HG03432 (cell line): ENCODE data around the gene CHKB.

Source experiments
- ATAC-seq: cut with Tn5 transposase; IDR thresholded peaks from one replicate; pipeline ENCODE4 v1.9.1; 2021; ENCODE audit warnings: mild to moderate bottlenecking, moderate library complexity; ENCODE audit not compliant: unreplicated experiment

CHKB gene

DNA sequence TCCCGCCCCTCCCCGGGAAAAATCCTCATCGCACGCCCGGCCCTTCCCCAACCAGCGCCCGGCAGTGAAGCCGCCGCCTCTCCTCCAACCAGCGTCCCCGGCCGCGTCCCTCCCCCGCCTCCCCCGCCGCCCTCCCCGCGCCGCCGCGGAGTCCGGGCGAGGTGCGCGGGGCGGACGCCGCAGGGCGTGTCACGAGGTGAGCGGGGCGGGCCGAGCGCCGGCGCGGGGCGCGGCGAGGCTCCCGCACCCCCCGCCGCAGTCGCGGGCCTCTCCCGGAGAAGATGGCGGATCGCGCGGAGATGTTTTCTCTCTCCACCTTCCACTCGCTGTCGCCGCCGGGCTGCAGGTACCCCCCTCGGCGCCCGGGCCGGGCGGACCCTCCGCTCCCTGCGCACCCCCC lies 17.9 kb upstream of the CHKB start, which contains the start of gene MAPK8IP2:
Gene MAPK8IP2, plus strand, starts transcription at position 256 of the 400 bp plus-strand sequence. Its CDS starts 26 bp downstream, at position 282.
- ATAC-seq = no peak

DNA sequence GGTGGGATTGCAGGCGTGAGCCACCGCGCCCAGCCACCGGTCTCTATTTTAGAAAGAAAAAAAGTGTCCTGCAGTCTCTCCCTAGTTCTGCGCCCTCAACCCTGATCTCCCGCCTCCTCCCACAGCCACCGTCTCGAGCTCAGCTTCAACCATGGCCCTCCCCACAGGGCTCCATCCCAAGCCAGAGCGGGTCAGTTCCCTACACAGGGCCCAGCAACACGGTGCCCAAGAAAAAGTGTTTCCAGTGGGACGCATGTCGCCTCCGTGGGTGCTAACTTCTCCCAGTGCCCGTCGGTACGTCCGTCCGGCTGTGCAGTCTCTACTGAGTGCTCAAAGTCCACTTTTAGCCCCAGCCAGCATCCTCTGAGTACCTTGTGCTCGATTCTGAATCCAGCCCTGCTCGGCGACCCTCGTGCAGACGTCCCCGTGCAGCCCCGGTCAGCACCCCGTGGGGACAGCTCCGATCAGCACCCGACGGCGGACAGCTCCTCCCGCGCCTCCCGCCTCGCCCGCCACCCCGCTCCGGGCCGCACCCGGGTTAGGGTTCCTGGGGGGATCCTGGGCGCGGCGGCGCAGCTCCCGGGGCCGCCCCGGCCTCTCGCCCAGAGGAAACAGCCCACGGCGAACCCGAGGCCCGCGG lies 17.3 kb upstream of the CHKB start:
- ATAC-seq = no peak

- ATAC-seq = no peak
Observed at GRCh38 chr22:50597097-50597496, 14.4 kb upstream of the CHKB start.

GRCh38 chr22:50595189-50595588 lies 12.5 kb upstream of the CHKB start:
- no peak for ATAC-seq

GRCh38 chr22:50587407-50587806 lies 4.8 kb upstream of the CHKB start:
- no peak for ATAC-seq

DNA sequence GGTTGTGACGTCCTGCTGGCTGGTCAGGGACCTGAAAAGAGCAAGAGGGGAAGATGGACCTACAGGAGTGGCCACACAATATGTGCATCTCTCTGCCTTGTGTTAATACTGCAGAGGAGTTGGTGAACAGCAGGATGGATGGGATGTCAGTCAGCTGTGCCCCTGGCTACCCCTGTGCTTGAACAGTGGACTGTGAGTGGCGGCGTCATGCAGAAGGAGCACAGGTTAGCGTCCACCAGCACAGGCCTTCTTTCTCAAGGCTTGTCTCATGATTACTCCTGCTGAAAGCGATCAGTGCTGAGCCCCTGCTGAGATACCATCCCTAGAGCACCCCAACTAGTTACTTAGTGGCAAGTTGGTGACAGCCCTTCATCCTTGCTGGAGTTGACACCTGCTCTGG lies 3.8 kb upstream of the CHKB start:
- no peak for ATAC-seq

DNA sequence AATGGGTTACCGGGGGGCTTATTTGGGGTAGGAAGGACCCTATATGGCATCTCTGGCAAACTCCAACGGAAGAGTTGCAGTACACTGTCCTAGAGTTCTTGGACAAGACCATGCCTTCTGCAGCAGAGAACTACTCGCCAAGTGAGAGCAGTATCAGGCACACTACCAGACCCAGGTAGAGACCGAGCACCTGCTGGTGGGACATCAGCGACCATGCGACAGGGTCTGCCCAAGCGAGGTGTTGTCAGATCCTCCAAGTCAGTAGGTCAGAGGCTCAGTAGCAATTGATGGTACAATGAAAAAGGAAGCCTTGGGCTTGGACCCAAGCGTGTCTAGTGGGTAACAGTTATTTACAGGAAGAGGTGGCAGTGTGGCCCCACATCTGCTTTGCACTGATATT lies 3.1 kb upstream of the CHKB start:
- ATAC-seq = no peak

DNA sequence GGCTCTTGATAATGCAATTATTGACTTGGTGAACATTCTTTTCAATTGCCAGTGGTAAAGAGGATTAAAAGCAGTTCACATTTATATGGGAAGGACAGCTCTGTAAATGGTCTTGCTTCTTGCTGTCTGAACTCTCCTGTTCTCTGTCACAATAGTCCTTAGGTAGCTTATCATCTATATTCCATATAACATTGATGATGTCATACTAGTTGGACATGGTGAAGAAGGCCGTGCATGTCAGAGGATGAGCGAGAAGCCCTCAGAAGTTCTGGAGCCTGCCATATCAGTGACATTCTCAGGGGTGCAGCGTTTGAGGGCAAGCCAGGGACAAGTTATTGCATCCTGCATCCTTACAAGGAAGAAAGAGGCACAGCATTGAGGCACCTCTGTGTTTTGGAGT lies 2.6 kb upstream of the CHKB start:
- ATAC-seq = no peak

GRCh38 chr22:50584106-50585096 lies 1.8 kb upstream of the CHKB start:
- no peak for ATAC-seq

DNA sequence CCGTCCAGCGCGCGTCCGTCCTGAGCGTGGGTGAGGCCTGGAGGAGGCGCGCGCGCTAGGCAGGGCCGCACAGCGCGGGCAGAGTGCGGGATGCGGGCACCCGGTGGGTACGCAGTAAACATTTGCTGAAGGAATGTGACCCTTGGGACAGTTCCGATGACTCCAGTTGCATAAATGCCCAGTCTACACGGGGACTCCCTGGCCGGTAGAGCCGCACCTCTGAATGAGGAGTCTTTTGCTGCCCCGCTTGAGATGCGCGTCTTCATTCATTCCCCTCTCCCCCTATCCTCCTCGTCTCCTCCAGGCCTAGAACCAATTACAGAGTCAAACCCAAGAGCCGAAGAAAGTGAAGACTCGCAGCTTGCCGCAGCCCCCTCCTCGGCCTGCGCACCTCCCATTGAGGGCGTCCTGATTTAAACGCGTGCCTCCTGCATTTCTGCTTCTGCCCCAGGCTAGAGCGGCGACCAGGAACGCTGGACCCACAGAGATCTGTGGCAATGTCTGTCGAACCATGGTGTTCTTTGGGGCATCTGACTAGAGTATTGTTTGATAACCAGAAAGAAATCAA lies 729 bp upstream of the CHKB start:
- peak; percentile 29 for ATAC-seq

DNA sequence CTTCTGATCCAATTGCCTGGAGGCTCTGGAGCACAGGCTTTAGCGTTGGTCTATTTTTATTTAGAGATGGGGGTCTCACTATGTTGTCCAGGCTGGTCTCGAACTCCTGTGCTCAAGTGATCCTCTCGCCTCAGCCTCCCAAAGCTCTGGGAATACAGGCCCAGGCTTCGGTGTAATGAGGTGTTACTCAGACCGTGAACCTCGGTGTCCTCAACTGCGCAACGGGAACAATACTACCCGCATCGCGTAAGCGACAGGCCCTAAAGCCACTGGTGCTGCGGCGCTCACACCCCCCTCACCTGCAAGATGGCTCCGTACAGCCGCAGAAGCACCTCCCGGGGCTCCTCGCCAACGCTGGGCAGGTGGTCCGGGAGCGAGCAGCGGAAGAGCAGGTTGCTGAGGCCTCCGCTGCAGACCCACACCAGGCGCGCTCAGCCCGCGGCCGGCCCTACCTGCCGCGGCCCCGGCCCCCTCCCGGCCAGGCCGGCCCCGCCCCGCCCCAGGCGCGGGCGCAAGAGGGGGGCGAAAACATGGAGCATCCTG lies 628 bp downstream of the CHKB start:
- no peak for ATAC-seq

DNA sequence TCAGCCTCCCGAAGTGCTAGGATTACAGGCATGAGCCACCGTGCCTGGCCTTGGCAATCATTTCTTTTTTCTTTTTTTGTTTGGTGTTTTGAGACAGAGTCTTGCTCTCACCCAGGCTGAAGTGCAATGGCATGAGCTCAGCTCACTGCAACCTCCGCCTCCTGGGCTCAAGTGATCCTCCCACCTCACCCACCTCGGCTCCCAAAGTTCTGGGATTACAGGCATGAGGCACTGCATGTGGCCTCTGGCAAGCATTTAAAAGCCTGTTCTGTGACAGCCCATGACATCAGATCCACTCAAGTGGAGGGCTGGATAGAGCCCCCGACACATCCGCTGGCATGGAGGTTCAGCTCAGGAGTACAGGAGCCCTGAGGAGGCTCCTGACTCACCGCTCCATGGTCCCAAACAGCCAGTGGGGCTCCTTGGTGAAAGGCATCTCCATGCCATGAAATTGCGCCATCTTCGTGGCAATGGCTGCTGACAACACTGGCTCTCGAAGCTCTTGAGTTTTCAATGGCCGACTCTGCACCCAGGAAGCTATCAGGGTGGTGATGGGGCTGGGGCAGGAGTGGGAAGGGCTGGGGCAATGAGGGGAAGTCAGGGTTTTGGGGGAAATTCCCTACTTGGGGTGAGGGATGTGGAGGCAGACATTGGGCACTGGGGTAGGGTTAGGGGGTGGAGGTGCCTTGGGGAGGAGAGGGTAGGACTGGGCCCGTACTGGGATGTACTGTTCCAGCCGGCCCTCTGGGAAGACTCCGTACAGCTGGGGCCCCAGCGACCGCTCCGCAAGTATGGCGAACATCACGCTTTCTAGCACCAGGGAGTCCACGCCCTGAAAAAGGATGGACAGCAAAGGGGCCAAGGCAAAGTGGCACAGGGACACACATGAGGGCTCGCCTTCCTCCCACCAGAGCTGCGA lies 1.4 kb downstream of the CHKB start:
- ATAC-seq = no peak

DNA sequence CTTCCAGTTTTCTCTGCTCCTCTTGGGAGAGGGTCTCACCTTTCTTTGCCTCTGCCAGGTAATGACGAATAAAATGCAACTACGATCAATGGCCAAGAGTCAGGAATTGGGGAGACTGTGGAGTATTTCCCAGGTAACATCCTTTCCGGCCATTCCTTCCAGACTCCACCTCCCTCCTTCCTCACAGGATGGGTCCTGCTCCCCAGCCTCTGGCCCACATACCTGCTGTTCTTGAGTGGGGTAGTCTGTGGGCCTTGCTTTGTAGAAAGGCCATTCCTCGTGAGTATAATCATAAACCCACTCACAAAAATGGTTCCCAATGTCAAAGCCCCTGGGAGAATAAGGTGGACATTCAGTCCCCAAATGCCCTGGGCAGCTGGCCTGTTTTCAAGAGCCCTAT lies 2.9 kb downstream of the CHKB start:
- no peak for ATAC-seq

GRCh38 chr22:50578776-50579310 lies 3.8 kb downstream of the CHKB start:
- ATAC-seq = no peak

DNA sequence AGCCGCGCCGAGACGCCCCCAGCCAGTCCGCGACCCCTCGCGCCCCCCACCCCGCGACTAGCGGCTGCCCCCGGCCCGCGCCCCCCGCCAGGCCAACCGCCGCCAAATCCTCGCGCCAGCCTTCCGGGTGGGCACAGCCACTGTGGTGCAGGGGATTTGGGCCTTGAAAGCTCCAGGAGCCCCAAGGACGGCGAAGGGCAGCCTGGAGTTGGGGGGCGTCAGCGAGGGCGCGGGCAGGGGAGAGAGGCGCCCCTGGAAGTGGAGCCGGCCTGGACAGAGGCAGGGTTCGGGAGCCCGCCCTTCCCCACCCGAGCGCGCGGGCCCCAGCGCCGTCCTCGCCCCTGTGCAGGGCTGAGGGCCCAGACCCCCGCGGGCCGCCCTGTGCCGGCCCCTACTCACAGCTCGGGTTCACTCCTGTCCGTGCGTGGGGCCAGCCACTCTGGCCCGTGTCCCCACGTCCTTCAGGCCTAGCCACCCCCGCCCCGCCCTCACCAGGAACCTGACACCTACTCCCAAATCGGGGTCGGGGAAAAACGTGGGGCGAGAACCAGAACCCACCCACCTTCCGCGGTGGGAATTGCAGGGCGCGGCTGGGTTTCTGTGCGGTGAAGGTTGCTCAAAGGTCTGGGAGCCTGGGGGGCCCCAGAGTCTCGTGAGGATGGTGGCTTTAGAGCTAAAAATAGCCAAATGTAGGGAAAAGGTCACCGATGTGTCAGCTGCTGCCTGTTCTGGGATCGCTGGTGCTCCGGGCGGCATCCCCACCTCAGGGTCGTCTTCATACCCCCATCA lies 4.5 kb downstream of the CHKB start, which contains the start of gene CPT1B:
Gene CPT1B, minus strand, starts transcription at position 441 of the 789 bp plus-strand sequence. CDS start 512 bp downstream, outside the sequence.
- no peak for ATAC-seq

- ATAC-seq = no peak
Observed at GRCh38 chr22:50577697-50577986, 5.0 kb downstream of the CHKB start.

GRCh38 chr22:50576806-50577696 lies 5.6 kb downstream of the CHKB start:
- ATAC-seq = no peak

DNA sequence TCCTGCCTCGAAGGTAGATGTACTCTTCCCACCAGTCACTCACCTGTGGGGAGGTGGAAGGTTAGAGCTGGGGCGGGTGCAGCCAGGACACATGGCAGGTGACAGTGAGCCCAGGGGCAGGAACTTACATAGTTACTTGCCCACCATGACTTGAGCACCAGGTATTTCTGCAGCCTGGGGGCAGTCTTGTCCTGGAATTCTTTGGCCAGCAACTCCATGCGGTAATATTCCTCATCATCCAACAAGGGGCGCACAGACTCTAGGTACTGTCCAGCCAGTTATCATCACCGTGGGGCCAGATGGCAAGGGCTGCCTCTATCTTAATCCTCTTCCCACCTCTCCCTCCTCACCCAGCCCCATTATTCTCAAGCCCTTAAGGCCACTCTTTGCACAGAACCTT lies 6.6 kb downstream of the CHKB start:
- ATAC-seq = no peak
